Karpas-422 (cell line): ENCODE results near the gene TRIML1. TPM values are rescaled to one million over a fixed set of nuclear protein-coding genes. Genes with fewer than 3 reads are reported as not detected.

Experiments
- DNase-seq: peaks from one replicate; pipeline ENCODE4 v3.0.0-alpha.2; 2015
- H2AFZ ChIP-seq: fragments of 200-600 bp; sonication (generic); 2 replicates; pipeline ENCODE4 v1.6.1; 2014; ENCODE audit warnings: antibody characterized with exemption, low read length, mixed read lengths
- H3K27ac ChIP-seq: fragments of 200-600 bp; sonication (generic); 2 replicates; pipeline ENCODE4 v1.5.1; 2014; ENCODE audit warnings: mild to moderate bottlenecking, low read length, moderate library complexity
- H3K27me3 ChIP-seq: fragments of 200-600 bp; sonication (generic); 2 replicates; pipeline ENCODE4 v1.6.1; 2014; ENCODE audit warnings: low read length, mixed read lengths
- H3K36me3 ChIP-seq: fragments of 200-600 bp; sonication (generic); 2 replicates; pipeline ENCODE4 v1.6.1; 2014; ENCODE audit warnings: low read length, mixed read lengths; ENCODE audit not compliant: insufficient read depth
- H3K4me1 ChIP-seq: fragments of 200-600 bp; sonication (generic); 2 replicates; pipeline ENCODE4 v1.6.1; 2014; ENCODE audit warnings: mild to moderate bottlenecking, low read length, mixed read lengths
- H3K4me2 ChIP-seq: fragments of 200-600 bp; sonication (generic); 2 replicates; pipeline ENCODE4 v1.6.1; 2014; ENCODE audit warnings: low read length, low read depth, mild to moderate bottlenecking; ENCODE audit not compliant: poor library complexity, severe bottlenecking
- H3K4me3 ChIP-seq: fragments of 200-600 bp; sonication (generic); 2 replicates; pipeline ENCODE4 v1.5.1; 2014; ENCODE audit warnings: mild to moderate bottlenecking, antibody characterized with exemption, low read length, mixed read lengths
- H3K79me2 ChIP-seq: fragments of 200-600 bp; sonication (generic); 2 replicates; pipeline ENCODE4 v1.6.1; 2014; ENCODE audit warnings: mild to moderate bottlenecking, low read length, mixed read lengths
- H3K9ac ChIP-seq: fragments of 200-600 bp; sonication (generic); 2 replicates; pipeline ENCODE4 v1.6.0; 2014; ENCODE audit warnings: low read length
- H3K9me2 ChIP-seq: fragments of 200-600 bp; sonication (generic), shearing (Covaris generic); replicated peaks from 2 replicates; pipeline ENCODE4 v1.6.0; 2014; ENCODE audit warnings: mild to moderate bottlenecking, low read length, moderate library complexity; ENCODE audit not compliant: insufficient read depth
- H3K9me3 ChIP-seq: fragments of 300-700, 200-600 bp; sonication (generic); 2 replicates; pipeline ENCODE4 v1.6.1; 2014; ENCODE audit warnings: low read length, mixed read lengths
- H4K20me1 ChIP-seq: fragments of 200-600 bp; sonication (generic); 2 replicates; pipeline ENCODE4 v1.6.1; 2014; ENCODE audit warnings: mild to moderate bottlenecking, antibody characterized with exemption, low read length, low read depth; ENCODE audit not compliant: insufficient read depth
- total RNA-seq: library from RNA; depleted of rRNA; stranded (reverse); fragments of >200 nt; shearing (Covaris generic); gene quantifications from 2 replicates; pipeline ENCODE4 v1.2.3, GENCODE V29; 2014; ENCODE audit warnings: low replicate concordance; rRNA removed

The TRIML1 gene, protein sequence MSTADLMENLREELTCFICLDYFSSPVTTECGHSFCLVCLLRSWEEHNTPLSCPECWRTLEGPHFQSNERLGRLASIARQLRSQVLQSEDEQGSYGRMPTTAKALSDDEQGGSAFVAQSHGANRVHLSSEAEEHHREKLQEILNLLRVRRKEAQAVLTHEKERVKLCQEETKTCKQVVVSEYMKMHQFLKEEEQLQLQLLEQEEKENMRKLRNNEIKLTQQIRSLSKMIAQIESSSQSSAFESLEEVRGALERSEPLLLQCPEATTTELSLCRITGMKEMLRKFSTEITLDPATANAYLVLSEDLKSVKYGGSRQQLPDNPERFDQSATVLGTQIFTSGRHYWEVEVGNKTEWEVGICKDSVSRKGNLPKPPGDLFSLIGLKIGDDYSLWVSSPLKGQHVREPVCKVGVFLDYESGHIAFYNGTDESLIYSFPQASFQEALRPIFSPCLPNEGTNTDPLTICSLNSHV
- total RNA-seq = not detected in 2 replicates

DNA sequence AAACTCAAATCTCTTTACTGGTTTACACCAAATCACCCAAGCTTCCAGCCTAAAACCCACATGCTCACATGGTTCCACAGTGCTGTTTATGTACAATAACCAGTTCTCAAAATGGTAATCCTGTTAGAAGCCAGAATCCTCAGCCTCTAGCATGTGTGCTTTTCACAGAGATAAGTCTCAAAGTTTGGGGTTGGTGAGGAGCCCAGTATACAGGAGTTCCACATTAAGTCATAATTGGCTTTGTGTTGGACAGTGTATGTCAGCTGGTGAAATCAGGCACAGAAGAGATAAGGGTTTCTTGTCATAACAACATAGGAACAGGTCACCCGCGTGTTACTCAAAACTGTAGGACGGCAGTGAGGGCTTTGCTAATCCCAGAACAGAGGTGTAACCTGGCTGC is at the start of gene TRIML1:
Gene TRIML1, plus strand, starts transcription at position 301 of the 400 bp plus-strand sequence. CDS start 118 bp downstream, outside the sequence.
- no peak within 1 kb of the TSS for H3K4me3 ChIP-seq
- H4K20me1 ChIP-seq = no peaks in the 10 kb centered on the region
- no peaks in the 10 kb centered on the region for H3K9me2 ChIP-seq
- no peak within 1 kb of the TSS for H3K27ac ChIP-seq
- H3K9me3 ChIP-seq = no peaks in the 10 kb centered on the region
- no peaks in the 10 kb centered on the region for H3K79me2 ChIP-seq
- no peak within 1 kb of the TSS for H3K4me2 ChIP-seq
- no peak within 1 kb of the TSS for H2AFZ ChIP-seq
- H3K27me3 ChIP-seq = no peaks in the 10 kb centered on the region
- no peak within 1 kb of the TSS for H3K9ac ChIP-seq
- H3K4me1 ChIP-seq = no peaks in the 10 kb centered on the region
- H3K36me3 ChIP-seq = no peaks in the 10 kb centered on the region
- DNase-seq = no peak

DNA sequence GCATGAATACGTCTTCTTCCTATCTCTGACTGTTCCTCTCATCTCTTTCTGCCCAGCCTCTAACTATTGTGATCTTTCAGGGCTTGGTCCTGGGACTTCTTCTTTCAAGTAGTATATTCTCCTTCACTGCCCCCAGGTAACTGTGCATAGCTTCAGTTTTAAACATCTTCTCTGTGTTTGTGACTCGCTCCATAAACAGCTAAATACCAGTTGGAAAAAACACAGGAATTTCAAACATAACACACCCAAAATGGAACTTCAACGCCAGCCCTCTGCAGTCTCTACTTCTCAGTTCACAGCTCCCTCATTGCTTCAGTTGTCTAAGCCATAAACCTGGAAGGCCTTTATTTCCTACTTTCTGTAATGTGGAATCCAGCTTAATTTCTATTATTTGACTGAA is 46.4 kb upstream of the TRIML1 start:
- H4K20me1 ChIP-seq = no peaks in the 10 kb centered on the region
- no peak overlapping the region for H3K4me2 ChIP-seq
- H3K27ac ChIP-seq = no peak overlapping the region
- H3K36me3 ChIP-seq = no peaks in the 10 kb centered on the region
- no peaks in the 10 kb centered on the region for H3K9me3 ChIP-seq
- H3K9ac ChIP-seq = no peak overlapping the region
- no peaks in the 10 kb centered on the region for H3K9me2 ChIP-seq
- H3K27me3 ChIP-seq = no peaks in the 10 kb centered on the region
- H2AFZ ChIP-seq = no peak overlapping the region
- no peak overlapping the region for H3K4me3 ChIP-seq
- H3K79me2 ChIP-seq = no peaks in the 10 kb centered on the region
- DNase-seq = no peak
- no peaks in the 10 kb centered on the region for H3K4me1 ChIP-seq

DNA sequence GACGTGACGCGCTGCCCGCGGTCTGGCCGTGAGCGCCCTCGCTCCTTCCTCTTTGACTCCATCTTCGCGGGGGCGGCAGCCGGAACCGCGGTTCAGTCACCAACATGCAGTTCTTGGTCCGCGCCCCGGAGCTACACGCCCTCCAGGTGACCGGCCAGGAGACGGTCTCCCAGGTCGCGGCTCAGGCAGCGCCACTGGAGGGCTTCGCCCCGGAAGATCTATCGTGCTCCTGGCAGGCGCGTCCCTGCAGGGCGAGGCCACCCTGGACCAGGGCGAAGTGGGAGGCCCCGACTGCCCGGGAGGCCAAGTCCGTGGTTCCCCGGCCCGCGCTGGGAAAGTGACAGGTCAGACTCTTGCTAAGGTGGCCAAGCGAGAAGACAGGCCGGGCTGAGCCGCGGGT is 32.8 kb upstream of the TRIML1 start:
- no peak overlapping the region for H3K4me2 ChIP-seq
- H3K27me3 ChIP-seq = no peaks in the 10 kb centered on the region
- no peaks in the 10 kb centered on the region for H3K36me3 ChIP-seq
- H3K9ac ChIP-seq = no peak overlapping the region
- H3K9me3 ChIP-seq = no peaks in the 10 kb centered on the region
- H3K4me1 ChIP-seq = no peaks in the 10 kb centered on the region
- no peaks in the 10 kb centered on the region for H3K79me2 ChIP-seq
- no peak for DNase-seq
- no peak overlapping the region for H2AFZ ChIP-seq
- H4K20me1 ChIP-seq = no peaks in the 10 kb centered on the region
- H3K27ac ChIP-seq = no peak overlapping the region
- no peaks in the 10 kb centered on the region for H3K9me2 ChIP-seq
- no peak overlapping the region for H3K4me3 ChIP-seq

DNA sequence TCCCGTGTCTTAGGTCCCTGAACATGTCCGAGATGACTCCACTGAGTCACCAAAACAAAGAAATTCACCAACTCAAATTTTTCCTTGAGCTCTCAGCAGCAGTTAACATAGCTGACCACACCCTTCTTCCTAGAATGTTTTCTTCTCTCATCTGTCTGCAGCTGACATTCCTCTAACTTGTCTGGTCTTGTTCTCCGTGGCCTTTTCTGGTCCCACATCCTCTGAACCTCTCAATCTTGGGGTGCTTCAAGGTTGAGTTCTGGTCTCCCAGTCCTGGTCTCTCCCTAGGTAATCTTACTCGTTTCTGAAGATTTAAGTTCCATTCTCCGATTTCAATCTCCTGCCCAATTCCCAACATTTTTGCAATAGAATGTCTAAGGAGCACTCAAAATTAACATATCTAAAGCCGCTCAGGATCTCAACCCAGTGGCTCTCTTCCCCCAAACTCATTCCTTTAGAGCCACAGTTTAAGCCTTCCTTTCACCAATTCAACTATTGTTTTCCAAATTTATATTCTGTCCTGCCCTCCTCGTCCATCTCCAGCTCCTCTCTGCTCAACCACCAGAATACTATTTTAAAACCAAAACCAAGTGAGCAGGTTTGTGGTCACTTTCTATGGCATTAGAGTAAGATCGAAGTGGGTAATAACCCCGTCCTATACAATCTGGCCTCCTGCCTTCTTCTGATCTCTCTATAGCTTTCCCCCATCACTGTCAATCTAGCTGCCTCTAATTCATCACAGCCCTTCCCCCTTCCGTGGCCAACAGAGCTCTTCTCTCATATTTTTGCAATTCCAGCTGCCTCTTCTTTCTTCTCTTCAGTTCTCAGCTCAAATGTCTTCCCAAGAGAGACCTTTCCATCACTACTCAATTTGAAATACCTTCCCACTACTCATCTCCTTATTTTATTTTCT is 31.1 kb upstream of the TRIML1 start:
- no peaks in the 10 kb centered on the region for H4K20me1 ChIP-seq
- no peaks in the 10 kb centered on the region for H3K4me1 ChIP-seq
- no peaks in the 10 kb centered on the region for H3K27me3 ChIP-seq
- no peaks in the 10 kb centered on the region for H3K79me2 ChIP-seq
- DNase-seq = no peak
- no peak overlapping the region for H2AFZ ChIP-seq
- H3K9me3 ChIP-seq = no peaks in the 10 kb centered on the region
- no peak overlapping the region for H3K4me2 ChIP-seq
- H3K36me3 ChIP-seq = no peaks in the 10 kb centered on the region
- no peaks in the 10 kb centered on the region for H3K9me2 ChIP-seq
- no peak overlapping the region for H3K9ac ChIP-seq
- H3K4me3 ChIP-seq = no peak overlapping the region
- H3K27ac ChIP-seq = no peak overlapping the region

DNA sequence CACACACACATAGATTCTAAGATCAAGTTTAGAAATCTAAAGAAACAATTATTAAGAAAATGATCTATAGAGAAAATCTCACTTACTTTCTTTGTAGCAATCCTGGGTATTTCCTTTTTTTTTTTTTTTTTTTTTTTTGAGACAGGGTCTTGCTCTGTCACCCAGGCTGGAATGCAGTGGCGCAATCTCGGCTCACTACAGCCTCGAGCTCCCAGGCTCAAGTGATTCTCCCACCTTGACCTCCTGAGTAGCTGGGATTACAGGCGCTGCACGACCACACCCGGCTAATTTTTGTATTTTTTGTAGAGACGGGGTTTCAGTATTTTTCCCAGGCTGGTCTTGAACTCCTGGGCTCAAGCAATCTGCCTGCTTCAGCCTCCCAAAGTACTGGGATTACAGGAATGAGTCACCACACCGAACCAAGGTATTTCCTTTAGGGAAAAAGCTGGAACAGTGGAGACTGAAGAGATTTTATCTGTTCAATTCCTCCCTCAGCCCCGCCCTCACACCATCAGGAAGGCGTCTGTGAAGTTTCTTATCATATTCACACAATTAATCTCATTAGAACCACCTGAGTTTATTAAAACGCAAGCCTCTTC is 30.0 kb upstream of the TRIML1 start, which contains the start of gene TRIML2:
Gene TRIML2, minus strand, starts transcription at position 447 of the 599 bp plus-strand sequence. CDS start 4,235 bp downstream, outside the sequence.
- no peak for DNase-seq
- H3K27me3 ChIP-seq = no peaks in the 10 kb centered on the region
- H2AFZ ChIP-seq = no peak within 1 kb of the TSS
- H3K9me2 ChIP-seq = no peaks in the 10 kb centered on the region
- no peaks in the 10 kb centered on the region for H4K20me1 ChIP-seq
- no peaks in the 10 kb centered on the region for H3K4me1 ChIP-seq
- H3K9me3 ChIP-seq = no peaks in the 10 kb centered on the region
- H3K79me2 ChIP-seq = no peaks in the 10 kb centered on the region
- H3K4me3 ChIP-seq = no peak within 1 kb of the TSS
- no peak within 1 kb of the TSS for H3K4me2 ChIP-seq
- no peak within 1 kb of the TSS for H3K9ac ChIP-seq
- H3K27ac ChIP-seq = no peak within 1 kb of the TSS
- H3K36me3 ChIP-seq = no peaks in the 10 kb centered on the region

DNA sequence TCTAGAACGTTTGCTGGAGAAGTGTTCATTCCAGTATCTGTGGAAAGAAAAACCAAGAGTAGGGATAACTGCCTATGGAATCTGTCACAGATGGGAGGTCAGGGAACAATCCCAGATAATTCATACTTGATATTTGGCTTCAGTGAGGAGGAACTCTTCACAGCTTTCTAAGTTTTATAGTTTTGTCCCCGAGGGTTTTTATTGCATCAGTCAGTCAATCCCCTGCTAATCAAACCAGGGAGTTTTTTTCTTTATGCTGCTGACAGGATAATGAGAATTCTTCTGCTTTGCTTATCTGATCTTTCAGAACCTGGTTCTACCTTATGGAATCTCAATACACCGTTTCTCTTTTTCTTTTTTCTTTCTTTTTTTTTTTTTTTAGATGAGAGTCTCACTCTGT is 29.2 kb upstream of the TRIML1 start:
- no peak overlapping the region for H3K4me2 ChIP-seq

DNA sequence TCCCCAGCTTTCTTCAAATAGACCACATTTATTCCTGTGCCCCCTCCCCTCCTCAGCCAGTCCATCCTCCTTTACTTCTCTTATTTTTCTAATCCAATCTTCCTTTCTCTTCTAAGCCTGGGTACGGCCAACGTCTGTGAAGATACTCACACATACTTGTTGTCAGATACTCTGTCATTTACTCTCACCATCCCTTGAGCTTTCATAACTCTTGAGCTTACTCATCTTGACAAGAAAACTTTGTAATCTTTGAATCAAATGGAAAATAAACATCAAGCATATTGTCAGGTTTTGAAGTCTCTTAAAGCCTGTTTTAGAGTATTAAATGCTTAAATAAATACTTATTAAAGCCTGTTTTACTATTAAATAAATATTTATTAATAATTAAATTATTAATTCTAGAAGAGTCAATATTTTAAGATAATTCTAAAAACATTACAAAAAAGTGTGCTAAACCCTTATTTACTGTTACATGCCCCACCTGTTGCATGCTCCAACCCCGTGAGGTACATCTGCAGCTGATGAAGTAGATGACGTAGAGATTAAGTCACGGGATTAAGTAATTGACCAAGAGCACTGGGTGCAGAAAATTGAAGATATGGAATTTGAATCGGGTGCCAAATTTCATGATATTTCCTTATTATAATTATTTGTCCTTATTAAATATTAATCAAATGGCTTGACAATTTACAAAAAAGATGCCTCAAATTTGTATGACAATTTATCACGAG is 28.3 kb upstream of the TRIML1 start:
- Histone ChIP-seq H3K9me2 (no peaks in the 10 kb centered on the region), H3K27me3 (no peaks in the 10 kb centered on the region), H3K79me2 (no peaks in the 10 kb centered on the region), H3K4me1 (no peaks in the 10 kb centered on the region), H3K36me3 (no peaks in the 10 kb centered on the region), H2AFZ (no peak overlapping the region), H3K27ac (no peak overlapping the region), H3K4me3 (no peak overlapping the region), H3K4me2 (no peak overlapping the region), H3K9me3 (no peaks in the 10 kb centered on the region), H4K20me1 (no peaks in the 10 kb centered on the region), H3K9ac (no peak overlapping the region)
- no peak for DNase-seq

More for the DNA sequence above, 29.2 kb upstream of the TRIML1 start:
- Histone ChIP-seq H4K20me1 (no peaks in the 10 kb centered on the region), H3K4me1 (no peaks in the 10 kb centered on the region), H3K9ac (no peak overlapping the region), H3K9me2 (no peaks in the 10 kb centered on the region), H3K27me3 (no peaks in the 10 kb centered on the region), H3K36me3 (no peaks in the 10 kb centered on the region), H3K27ac (no peak overlapping the region), H3K9me3 (no peaks in the 10 kb centered on the region), H3K4me3 (no peak overlapping the region), H3K79me2 (no peaks in the 10 kb centered on the region), H2AFZ (no peak overlapping the region)
- DNase-seq = no peak
